Fibroblast of lung (primary cell): Measurements from ENCODE around the gene PHF21A.
"Not testable (repeated sequence)": the region's sequence is repeated elsewhere in the genome, so short reads cannot be mapped to it uniquely, and the experiment has no call there.

Experiments used
- EZH2 ChIP-seq: IDR thresholded peaks from 2 replicates; pipeline ENCODE4 v1.5.1; 2012; ENCODE audit warnings: low read length, control low read depth, mild to moderate bottlenecking; ENCODE audit errors: missing control alignments
- TF ChIP-seq, protein P1 (sequence below), 2 donors: IDR thresholded peaks in 1 of 2; conservative IDR thresholded peaks in 1 of 2; 1 replicate in 1 of 2; 2 replicates in 1 of 2; pipeline ENCODE4 v1.5.1; 2011 to 2012; ENCODE audit warnings: low read length in 2 of 2, control low read depth in 1 of 2, inconsistent platforms in 1 of 2, low read depth in 1 of 2, mild to moderate bottlenecking in 1 of 2

DNA sequence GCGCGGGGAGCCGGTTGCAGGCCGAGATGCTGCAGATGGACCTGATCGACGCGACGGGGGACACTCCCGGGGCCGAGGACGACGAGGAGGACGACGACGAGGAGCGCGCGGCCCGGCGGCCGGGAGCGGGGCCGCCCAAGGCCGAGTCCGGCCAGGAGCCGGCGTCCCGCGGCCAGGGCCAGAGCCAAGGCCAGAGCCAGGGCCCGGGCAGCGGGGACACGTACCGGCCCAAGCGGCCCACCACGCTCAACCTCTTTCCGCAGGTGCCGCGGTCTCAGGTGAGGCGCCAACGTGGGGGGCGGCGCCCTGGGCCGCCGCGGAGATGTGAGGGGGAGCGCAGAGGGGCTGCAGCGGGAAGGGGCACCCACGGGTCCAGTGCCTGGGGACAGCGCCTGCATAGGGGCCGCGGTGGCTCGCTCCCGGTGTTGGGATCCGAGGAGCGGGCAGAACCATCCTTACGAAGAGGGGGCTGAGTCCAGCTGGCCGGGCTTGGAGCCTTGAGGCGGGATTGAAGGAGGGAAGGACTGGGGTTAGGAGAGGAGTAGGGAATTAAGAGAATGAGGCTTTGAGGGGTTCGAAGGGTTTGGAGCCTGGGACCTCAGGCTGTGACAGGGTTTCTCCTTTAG is 221.0 kb downstream of the PHF21A start:
- TF ChIP-seq, protein P1, sequence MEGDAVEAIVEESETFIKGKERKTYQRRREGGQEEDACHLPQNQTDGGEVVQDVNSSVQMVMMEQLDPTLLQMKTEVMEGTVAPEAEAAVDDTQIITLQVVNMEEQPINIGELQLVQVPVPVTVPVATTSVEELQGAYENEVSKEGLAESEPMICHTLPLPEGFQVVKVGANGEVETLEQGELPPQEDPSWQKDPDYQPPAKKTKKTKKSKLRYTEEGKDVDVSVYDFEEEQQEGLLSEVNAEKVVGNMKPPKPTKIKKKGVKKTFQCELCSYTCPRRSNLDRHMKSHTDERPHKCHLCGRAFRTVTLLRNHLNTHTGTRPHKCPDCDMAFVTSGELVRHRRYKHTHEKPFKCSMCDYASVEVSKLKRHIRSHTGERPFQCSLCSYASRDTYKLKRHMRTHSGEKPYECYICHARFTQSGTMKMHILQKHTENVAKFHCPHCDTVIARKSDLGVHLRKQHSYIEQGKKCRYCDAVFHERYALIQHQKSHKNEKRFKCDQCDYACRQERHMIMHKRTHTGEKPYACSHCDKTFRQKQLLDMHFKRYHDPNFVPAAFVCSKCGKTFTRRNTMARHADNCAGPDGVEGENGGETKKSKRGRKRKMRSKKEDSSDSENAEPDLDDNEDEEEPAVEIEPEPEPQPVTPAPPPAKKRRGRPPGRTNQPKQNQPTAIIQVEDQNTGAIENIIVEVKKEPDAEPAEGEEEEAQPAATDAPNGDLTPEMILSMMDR (conservative IDR thresholded peaks at IDR 0.05 in 1 of 2, IDR thresholded peaks at IDR 0.05 in 1 of 2; ENCODE audit: low read depth in 1 of 2, low read length in 2 of 2) = not testable (repeated sequence)
- TF ChIP-seq EZH2 = not testable (repeated sequence)
